OCI-LY1 (cell line): ENCODE data around the gene MRPL45.
"Not testable (repeated sequence)": the region's sequence is repeated elsewhere in the genome, so short reads cannot be mapped to it uniquely, and the experiment has no call there.

Source experiments
- CTCF ChIP-seq: fragments of 200-600 bp; sonication (generic), shearing (Covaris generic); IDR thresholded peaks from 2 replicates; pipeline ENCODE4 v1.5.1; 2017; ENCODE audit warnings: mild to moderate bottlenecking, antibody characterized with exemption, low read length, moderate library complexity, mixed read lengths
- EZH2 ChIP-seq: fragments of 200-600 bp; sonication (generic), shearing (Covaris generic); IDR thresholded peaks from 2 replicates; pipeline ENCODE4 v1.8.0; 2017; ENCODE audit warnings: borderline replicate concordance, mixed run types, mild to moderate bottlenecking, antibody characterized with exemption, low read length, moderate library complexity, mixed read lengths

GRCh38 chr17:38289760-38290159 lies 7.2 kb upstream of the MRPL45 start:
- TF ChIP-seq EZH2, CTCF: not testable (repeated sequence)
